ENCODE data around the gene PIP4P1.

DNA sequence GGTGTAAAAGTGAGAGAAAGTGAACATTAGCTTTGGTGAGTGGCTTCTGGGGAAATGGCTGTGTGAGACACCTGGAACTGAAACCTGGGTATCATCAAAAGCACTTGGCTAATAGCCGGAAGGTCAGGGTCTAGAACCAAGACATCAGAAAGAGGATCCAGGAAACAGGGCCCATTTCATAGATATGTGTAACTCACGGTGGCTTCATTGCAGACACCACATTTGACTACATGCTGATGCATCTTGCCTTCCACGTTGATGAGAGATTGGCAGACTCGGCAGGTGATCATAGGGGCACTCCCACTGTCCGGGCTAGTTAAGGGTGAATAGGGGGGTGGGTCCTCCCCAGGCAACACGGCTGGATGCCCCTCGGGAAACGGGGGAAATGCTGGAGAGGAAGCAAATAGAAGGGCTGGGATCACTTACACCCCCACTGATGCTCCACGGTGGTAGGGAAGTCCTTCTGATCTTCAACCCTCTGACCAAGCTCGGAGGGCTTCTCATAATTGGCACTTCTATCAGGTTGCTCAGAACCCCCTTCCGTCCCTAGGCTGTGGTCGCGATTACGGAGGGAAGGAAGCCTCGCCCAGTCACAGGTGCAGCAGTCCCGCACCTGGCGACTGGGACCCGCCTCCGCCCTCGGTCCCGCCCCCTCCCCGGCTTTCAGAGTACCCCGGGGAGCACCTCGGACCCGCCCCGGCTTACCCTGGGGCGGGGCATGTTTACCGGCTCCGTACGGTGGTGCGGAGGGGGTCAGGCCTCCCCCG, 593 bp downstream of the PIP4P1 start:
- TF ChIP-seq, protein P1, sequence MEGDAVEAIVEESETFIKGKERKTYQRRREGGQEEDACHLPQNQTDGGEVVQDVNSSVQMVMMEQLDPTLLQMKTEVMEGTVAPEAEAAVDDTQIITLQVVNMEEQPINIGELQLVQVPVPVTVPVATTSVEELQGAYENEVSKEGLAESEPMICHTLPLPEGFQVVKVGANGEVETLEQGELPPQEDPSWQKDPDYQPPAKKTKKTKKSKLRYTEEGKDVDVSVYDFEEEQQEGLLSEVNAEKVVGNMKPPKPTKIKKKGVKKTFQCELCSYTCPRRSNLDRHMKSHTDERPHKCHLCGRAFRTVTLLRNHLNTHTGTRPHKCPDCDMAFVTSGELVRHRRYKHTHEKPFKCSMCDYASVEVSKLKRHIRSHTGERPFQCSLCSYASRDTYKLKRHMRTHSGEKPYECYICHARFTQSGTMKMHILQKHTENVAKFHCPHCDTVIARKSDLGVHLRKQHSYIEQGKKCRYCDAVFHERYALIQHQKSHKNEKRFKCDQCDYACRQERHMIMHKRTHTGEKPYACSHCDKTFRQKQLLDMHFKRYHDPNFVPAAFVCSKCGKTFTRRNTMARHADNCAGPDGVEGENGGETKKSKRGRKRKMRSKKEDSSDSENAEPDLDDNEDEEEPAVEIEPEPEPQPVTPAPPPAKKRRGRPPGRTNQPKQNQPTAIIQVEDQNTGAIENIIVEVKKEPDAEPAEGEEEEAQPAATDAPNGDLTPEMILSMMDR (IDR thresholded peaks at IDR 0.05): no peak
- no peak for TF ChIP-seq POLR2AphosphoS5 (IDR thresholded peaks at IDR 0.05)
- no peak for TF ChIP-seq POLR2A (IDR thresholded peaks at IDR 0.05)

All from upper lobe of left lung (tissue), 4 donors.